ENCODE data around the gene IGF2. TPM values are rescaled to one million over a fixed set of nuclear protein-coding genes. Genes with fewer than 3 reads are reported as not detected.
A peak's percentile ranks its signal among the peaks of the same experiment; 100 is the strongest.

Gene IGF2
- total RNA-seq, 1 donor from 2014 or later = 11.7 TPM

- no peak for TF ChIP-seq CTCF (conservative IDR thresholded peaks at IDR 0.05; ENCODE audit: low read depth, low read length)
- DNase-seq (ENCODE audit: low read depth) = no peak
- H3K4me3 ChIP-seq (ENCODE audit: low read depth, low read length) = no peak overlapping the region
Observed at GRCh38 chr11:2169626-2170570, 30.7 kb upstream of the IGF2 start.

- TF ChIP-seq CTCF (conservative IDR thresholded peaks at IDR 0.05; ENCODE audit: low read depth, low read length) = no peak
- no peak for DNase-seq (ENCODE audit: low read depth)
- no peak overlapping the region for H3K4me3 ChIP-seq (ENCODE audit: low read depth, low read length)
Observed at GRCh38 chr11:2169005-2169378, 29.8 kb upstream of the IGF2 start.

- TF ChIP-seq CTCF (conservative IDR thresholded peaks at IDR 0.05; ENCODE audit: low read depth, low read length) = no peak
- H3K4me3 ChIP-seq (ENCODE audit: low read depth, low read length) = no peak overlapping the region
- no peak for DNase-seq (ENCODE audit: low read depth)
Observed at GRCh38 chr11:2168286-2169004, 29.3 kb upstream of the IGF2 start.

GRCh38 chr11:2167141-2168045 lies 28.2 kb upstream of the IGF2 start:
- TF ChIP-seq CTCF (conservative IDR thresholded peaks at IDR 0.05; ENCODE audit: low read depth, low read length) = no peak
- no peak for DNase-seq (ENCODE audit: low read depth)
- H3K4me3 ChIP-seq (ENCODE audit: low read depth, low read length) = no peak overlapping the region

GRCh38 chr11:2166091-2166851 lies 27.1 kb upstream of the IGF2 start:
- no peak for DNase-seq (ENCODE audit: low read depth)
- peak; percentile 62 for TF ChIP-seq CTCF (conservative IDR thresholded peaks at IDR 0.05; ENCODE audit: low read depth, low read length)
- no peak overlapping the region for H3K4me3 ChIP-seq (ENCODE audit: low read depth, low read length)

- H3K4me3 ChIP-seq (ENCODE audit: low read depth, low read length) = no peak overlapping the region
- no peak for TF ChIP-seq CTCF (conservative IDR thresholded peaks at IDR 0.05; ENCODE audit: low read depth, low read length)
- DNase-seq (ENCODE audit: low read depth) = no peak
Observed at GRCh38 chr11:2165571-2165970, 26.4 kb upstream of the IGF2 start.
